Transverse colon (tissue), 4 donors: ENCODE data around the gene GAREM1.

ENCODE experiments used
- CTCF ChIP-seq, 5 experiments: fragments of 200-600 bp in 3 of 5; fragments of 450-650 bp in 2 of 5; sonication (generic) in 3 of 5; IDR thresholded peaks; 1 replicate in 2 of 5; 2 replicates in 3 of 5; pipeline ENCODE4 v1.5.1; 2016 to 2017; ENCODE audit warnings: antibody characterized with exemption in 5 of 5, inconsistent platforms in 3 of 5, mild to moderate bottlenecking in 2 of 5, moderate library complexity in 1 of 5
- EP300 ChIP-seq: sonication (generic); formaldehyde crosslinking; IDR thresholded peaks from one replicate; pipeline ENCODE4 v1.6.1; 2017; ENCODE audit warnings: antibody characterized with exemption, low read depth
- POLR2A ChIP-seq: fragments of 450-650 bp; IDR thresholded peaks from one replicate; pipeline ENCODE4 v1.6.1; 2016; ENCODE audit warnings: antibody characterized with exemption, mild to moderate bottlenecking, moderate library complexity
- POLR2AphosphoS5 ChIP-seq, 3 donors: sonication (generic); formaldehyde crosslinking; IDR thresholded peaks; one replicate each; pipeline ENCODE4 v1.6.1; 2016; ENCODE audit warnings: antibody characterized with exemption in 3 of 3

- TF ChIP-seq CTCF (IDR thresholded peaks at IDR 0.05): no peak
- TF ChIP-seq POLR2A: no peak
- no peak for TF ChIP-seq POLR2AphosphoS5 (IDR thresholded peaks at IDR 0.05)
- no peak for TF ChIP-seq EP300
These were observed 132.9 kb downstream of the GAREM1 start for GRCh38 chr18:32337821-32338220.
